ENCODE results near the gene SRRD.
"Not testable (repeated sequence)": the region's sequence is repeated elsewhere in the genome, so short reads cannot be mapped to it uniquely, and the experiment has no call there.

SRRD gene

DNA sequence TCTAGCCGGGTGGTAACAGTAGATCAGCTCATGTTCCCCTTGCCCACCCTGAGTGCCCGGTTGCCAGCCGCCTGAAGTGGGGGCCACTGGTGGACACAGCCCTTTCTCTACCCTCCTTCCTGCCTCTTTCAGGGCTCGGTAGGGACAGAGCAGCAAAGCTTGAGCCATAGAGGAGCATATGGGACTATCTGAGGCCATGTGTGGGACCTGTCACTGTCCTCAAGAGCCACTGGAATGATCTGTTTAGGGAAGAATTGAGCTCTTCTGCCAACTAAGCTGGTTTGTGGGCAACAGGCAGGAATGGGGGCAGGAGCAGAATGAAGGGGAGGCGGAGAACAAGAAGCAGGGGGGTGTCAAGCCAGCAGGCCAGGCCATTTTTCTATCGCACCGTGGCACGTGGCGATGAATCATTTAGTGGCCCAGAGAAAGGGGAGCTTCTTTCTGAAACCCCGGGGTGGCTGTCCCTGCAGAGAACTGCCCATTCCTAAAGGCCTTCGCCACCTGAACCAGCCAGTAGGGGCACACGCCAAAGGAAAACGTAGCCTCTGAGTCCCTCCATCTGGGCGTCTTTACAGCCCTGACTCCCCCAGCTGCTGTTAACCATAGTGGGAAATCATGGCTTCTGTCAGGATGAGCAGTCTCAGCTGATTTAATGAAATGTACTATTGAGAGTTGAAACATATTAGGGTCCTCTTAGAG is 45.8 kb upstream of the SRRD start:
- H3K36me3 ChIP-seq (ENCODE audit: insufficient read depth, low read length) = peaks cover 9% of the 10 kb centered on the region; the same call in 1 of the 2 replicates
- no peak overlapping the region for H3K9ac ChIP-seq (ENCODE audit: low read depth, low read length)
- no peaks in the 10 kb centered on the region for H3K4me1 ChIP-seq (ENCODE audit: insufficient read depth, low read length)
- H3K4me3 ChIP-seq (ENCODE audit: low read depth in 1 of 2, low read length in 2 of 2) = no peak overlapping the region
- H3K4me2 ChIP-seq (ENCODE audit: insufficient read depth, low read length) = no peak overlapping the region
- no peak for ATAC-seq (ENCODE audit: insufficient read depth, low read depth)
- TF ChIP-seq EZH2 (IDR thresholded peaks at IDR 0.05; ENCODE audit: borderline replicate concordance, low read depth, low read length, severe bottlenecking) (no peak), CTCF (IDR thresholded peaks at IDR 0.05; ENCODE audit: borderline replicate concordance, extremely low read depth, low read length, poor library complexity, severe bottlenecking) (no peak)
- no peak overlapping the region for H2AFZ ChIP-seq (ENCODE audit: low read depth, low read length)
- no peaks in the 10 kb centered on the region for H3K27me3 ChIP-seq (ENCODE audit: insufficient read depth, low read length, poor library complexity)
- DNase-seq = no peak
- no peaks in the 10 kb centered on the region for H3K79me2 ChIP-seq (ENCODE audit: insufficient read depth, low read length)
- H3K27ac ChIP-seq (ENCODE audit: low read length) = no peak overlapping the region
- no peaks in the 10 kb centered on the region for H3K9me3 ChIP-seq (ENCODE audit: insufficient read depth, low read length, severe bottlenecking)
- peaks cover 3% of the 10 kb centered on the region; the same call in 1 of the 2 replicates for H4K20me1 ChIP-seq (ENCODE audit: insufficient read depth, low read length)

DNA sequence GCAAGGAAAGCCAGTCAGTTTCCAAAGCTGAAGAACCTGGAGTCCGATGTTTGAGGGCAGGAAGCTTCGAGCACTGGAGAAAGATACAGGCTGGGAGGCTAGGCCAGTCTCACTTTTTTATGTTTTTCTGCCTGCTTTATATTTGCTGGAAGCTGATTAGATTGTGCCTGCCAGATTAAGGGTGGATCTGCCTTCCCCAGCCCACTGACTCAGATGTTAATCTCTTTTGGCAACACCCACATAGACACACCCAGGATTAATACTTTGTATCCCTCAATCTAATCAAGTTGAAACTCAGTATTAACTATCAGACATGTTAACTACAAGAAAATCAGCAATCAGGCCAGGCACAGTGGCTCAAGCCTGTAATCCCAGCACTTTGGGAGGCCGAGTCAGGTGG is 44.9 kb upstream of the SRRD start:
- ATAC-seq (ENCODE audit: insufficient read depth, low read depth); H3K36me3 ChIP-seq (ENCODE audit: insufficient read depth, low read length); DNase-seq: not testable (repeated sequence)

DNA sequence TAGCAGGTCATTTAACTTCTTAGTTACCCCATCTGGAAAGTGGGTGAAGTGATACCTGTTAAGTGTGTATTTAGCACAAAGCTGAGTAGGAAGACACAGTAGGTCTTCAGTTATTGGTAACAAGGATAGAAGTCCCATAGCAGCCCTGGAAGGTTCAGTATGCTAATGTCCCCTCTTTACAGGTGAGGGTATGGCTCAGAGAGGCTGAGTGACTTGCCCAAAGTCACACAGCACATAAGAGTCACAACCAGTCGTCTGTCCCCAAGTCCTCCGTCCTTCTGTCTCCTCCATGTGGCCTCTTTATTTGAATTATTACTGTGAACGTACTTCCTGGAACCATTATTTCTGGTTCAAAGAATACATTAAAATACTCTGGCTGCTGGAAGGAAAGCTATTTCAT is 44.1 kb upstream of the SRRD start:
- Histone ChIP-seq H3K4me3 (ENCODE audit: low read depth in 1 of 2, low read length in 2 of 2) (no peak overlapping the region), H3K9me3 (ENCODE audit: insufficient read depth, low read length, severe bottlenecking) (no peaks in the 10 kb centered on the region), H3K4me1 (ENCODE audit: insufficient read depth, low read length) (no peaks in the 10 kb centered on the region), H3K27ac (ENCODE audit: low read length) (no peak overlapping the region), H2AFZ (ENCODE audit: low read depth, low read length) (no peak overlapping the region), H4K20me1 (ENCODE audit: insufficient read depth, low read length) (peaks cover 3% of the 10 kb centered on the region; the same call in 1 of the 2 replicates), H3K4me2 (ENCODE audit: insufficient read depth, low read length) (no peak overlapping the region), H3K36me3 (ENCODE audit: insufficient read depth, low read length) (0 out of 2 replicates have a peak, but pooled peaks cover 2% of the 10 kb centered on the region), H3K27me3 (ENCODE audit: insufficient read depth, low read length, poor library complexity) (no peaks in the 10 kb centered on the region), H3K9ac (ENCODE audit: low read depth, low read length) (no peak overlapping the region), H3K79me2 (ENCODE audit: insufficient read depth, low read length) (no peaks in the 10 kb centered on the region)
- ATAC-seq (ENCODE audit: insufficient read depth, low read depth) (no peak), DNase-seq (no peak)
- TF ChIP-seq CTCF (IDR thresholded peaks at IDR 0.05; ENCODE audit: borderline replicate concordance, extremely low read depth, low read length, poor library complexity, severe bottlenecking) (no peak), EZH2 (IDR thresholded peaks at IDR 0.05; ENCODE audit: borderline replicate concordance, low read depth, low read length, severe bottlenecking) (no peak)

More for the DNA sequence above, 44.9 kb upstream of the SRRD start:
- not testable (repeated sequence) for H3K27ac ChIP-seq (ENCODE audit: low read length); H3K79me2 ChIP-seq (ENCODE audit: insufficient read depth, low read length); H3K4me1 ChIP-seq (ENCODE audit: insufficient read depth, low read length); H3K9ac ChIP-seq (ENCODE audit: low read depth, low read length); H4K20me1 ChIP-seq (ENCODE audit: insufficient read depth, low read length); H3K4me3 ChIP-seq (ENCODE audit: low read depth in 1 of 2, low read length in 2 of 2); H3K4me2 ChIP-seq (ENCODE audit: insufficient read depth, low read length); H3K9me3 ChIP-seq (ENCODE audit: insufficient read depth, low read length, severe bottlenecking); H2AFZ ChIP-seq (ENCODE audit: low read depth, low read length); H3K27me3 ChIP-seq (ENCODE audit: insufficient read depth, low read length, poor library complexity)

GRCh38 chr22:26442086-26442756 is 41.5 kb upstream of the SRRD start:
- H3K36me3 ChIP-seq (ENCODE audit: insufficient read depth, low read length) = 0 out of 2 replicates have a peak, but pooled peaks cover 2% of the 10 kb centered on the region
- no peak for ATAC-seq (ENCODE audit: insufficient read depth, low read depth)
- H3K4me2 ChIP-seq (ENCODE audit: insufficient read depth, low read length) = no peak overlapping the region
- TF ChIP-seq CTCF (IDR thresholded peaks at IDR 0.05; ENCODE audit: borderline replicate concordance, extremely low read depth, low read length, poor library complexity, severe bottlenecking) (no peak), EZH2 (IDR thresholded peaks at IDR 0.05; ENCODE audit: borderline replicate concordance, low read depth, low read length, severe bottlenecking) (no peak)
- no peaks in the 10 kb centered on the region for H3K27me3 ChIP-seq (ENCODE audit: insufficient read depth, low read length, poor library complexity)
- H3K4me1 ChIP-seq (ENCODE audit: insufficient read depth, low read length) = no peaks in the 10 kb centered on the region
- no peaks in the 10 kb centered on the region; the same call in 1 of the 2 replicates for H4K20me1 ChIP-seq (ENCODE audit: insufficient read depth, low read length)
- DNase-seq = no peak
- no peak overlapping the region for H3K9ac ChIP-seq (ENCODE audit: low read depth, low read length)
- no peak overlapping the region for H3K4me3 ChIP-seq (ENCODE audit: low read depth in 1 of 2, low read length in 2 of 2)
- H3K9me3 ChIP-seq (ENCODE audit: insufficient read depth, low read length, severe bottlenecking) = no peaks in the 10 kb centered on the region
- H2AFZ ChIP-seq (ENCODE audit: low read depth, low read length) = no peak overlapping the region
- no peak overlapping the region for H3K27ac ChIP-seq (ENCODE audit: low read length)
- no peaks in the 10 kb centered on the region for H3K79me2 ChIP-seq (ENCODE audit: insufficient read depth, low read length)
